Stimulated activated CD4-positive, alpha-beta T cell treated with anti-CD3 and anti-CD28 coated beads, Interleukin-1b, Interleukin-23, amount 100 ng/mL, for 24 hours (primary cell): ENCODE measurements around the gene CD34.

Source experiments
- DNase-seq, 4 experiments: peaks; one replicate each; pipeline ENCODE4 v3.0.0-alpha.2; 2020; ENCODE audit warnings: low read depth in 4 of 4, low spot score in 1 of 4

The CD34 gene

DNA sequence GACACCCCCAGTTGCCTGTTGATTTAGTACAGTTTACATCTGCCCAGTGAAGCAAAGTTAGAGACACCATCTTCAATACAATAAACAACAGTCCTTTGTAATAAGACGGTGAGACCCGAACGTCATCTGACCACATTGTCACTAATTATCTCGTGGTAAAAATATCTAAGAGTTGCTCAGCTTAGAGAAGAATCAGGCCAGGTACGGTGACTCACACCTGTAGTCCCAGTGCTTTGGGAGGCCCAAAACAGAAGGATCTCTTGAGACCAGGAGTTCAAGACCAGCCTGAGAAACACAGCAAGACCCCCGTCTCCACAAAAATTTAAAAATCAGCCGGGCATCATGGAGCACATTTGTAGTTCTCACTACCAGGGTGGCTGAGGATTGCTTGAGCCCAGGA lies 53.5 kb downstream of the CD34 start:
- no peak for DNase-seq

DNA sequence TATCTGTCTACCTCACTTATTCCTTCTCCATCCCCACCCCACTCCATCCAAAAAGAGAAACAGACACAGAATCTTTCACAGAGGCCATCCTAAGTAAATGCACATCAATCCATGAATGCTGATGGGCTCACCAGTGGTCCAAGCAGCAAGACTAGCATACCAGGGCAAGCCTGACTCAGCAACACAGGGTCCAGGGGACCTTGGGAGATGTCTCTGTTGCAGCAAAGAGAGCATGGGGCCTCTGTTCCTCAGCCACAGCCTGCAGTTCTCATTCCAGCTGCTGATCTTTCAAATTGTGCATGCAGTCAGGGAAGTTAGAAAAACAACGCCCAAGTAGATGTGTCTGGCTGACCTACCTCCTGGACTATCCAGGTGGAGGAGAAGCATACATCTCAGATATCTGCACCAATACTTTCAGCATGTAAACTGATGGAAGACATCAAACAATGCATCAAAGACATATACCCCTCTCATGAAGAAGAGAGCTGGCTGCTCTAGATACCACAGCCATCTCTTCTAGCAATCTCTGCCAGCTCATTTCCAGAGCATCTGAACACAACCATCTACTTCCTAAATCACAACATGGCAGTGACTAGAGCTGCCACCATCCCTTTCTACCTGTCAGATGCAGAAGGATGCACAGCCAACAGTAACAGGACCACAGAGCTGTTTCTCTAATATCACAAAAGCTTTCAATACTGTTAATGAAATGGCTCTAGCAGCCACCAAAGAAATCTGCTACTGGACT lies 54.5 kb downstream of the CD34 start:
- DNase-seq, result no peak

DNA sequence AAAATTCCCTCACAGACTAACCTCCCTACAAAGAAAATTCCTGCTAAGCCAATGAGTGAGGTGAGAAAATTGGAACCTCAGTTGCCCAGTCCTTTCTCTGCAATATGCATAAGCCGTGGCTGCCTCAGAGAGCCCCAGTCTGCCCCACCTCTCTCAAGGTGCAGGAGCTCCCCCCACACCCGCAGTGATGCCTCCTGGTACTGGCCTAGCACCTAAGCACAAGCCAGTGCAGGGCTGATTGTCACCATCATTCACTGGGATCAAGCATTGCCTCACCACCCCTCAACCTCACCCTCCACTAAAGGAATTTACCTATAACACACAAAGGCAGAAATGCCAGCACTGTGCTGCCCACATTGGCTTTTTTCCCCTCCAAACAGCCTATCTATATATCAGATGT lies 56.9 kb downstream of the CD34 start:
- DNase-seq, result no peak

DNA sequence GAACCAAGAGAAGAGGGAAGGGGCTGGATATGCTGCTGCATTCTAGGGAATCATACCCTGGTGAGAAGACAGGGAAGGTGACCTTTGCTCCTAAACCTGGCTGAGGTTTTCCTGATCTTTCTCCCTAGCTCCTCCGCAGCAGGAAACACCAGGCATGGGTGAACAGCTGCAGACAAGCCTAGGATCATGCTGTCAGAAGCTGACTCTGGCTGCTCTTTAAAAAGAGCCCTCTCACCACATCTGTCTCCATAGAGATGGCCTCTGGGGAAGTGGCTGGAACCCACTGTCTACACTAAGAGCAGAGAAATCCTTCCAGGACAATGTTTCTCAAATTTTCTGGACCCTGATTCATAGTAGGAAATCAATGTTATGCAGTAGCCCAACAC lies 57.6 kb downstream of the CD34 start:
- no peak for DNase-seq

DNA sequence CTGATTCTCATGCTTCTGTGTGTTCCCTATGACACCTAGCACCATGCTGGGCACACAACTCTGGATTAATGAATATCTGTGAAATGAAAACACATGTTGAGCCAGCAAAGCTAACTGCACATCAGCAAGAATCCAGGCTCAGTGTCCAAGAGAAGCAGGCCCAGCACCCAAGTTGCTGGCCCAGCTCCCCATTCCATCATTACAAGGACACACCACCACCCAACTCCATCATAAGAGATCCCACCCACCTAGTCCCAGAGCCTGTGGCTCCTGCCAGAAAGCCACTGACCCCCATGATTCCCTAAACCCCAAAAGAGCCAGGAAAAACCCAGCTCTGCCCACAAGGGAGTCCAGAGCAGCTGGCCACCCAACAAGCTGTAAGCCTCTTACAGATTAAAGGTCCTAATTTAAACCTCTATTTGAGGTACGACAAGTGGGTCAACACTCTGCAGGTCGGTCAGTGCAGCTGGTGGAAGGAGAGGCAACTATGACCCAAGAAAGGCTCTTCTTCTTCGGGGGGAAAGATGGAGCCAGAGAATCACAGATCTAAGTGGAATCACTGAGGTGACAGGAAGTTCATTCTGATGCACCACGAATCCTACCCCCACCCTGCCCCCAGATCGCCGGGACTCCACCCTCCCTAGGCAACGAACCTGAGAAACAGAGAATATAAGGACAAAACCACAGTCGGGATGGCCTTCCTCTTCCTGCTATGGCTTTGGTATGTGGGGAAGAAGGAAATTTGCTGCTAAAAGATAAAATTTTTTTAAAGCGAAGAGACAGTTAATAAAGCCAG lies 58.2 kb downstream of the CD34 start:
- DNase-seq, result no peak

DNA sequence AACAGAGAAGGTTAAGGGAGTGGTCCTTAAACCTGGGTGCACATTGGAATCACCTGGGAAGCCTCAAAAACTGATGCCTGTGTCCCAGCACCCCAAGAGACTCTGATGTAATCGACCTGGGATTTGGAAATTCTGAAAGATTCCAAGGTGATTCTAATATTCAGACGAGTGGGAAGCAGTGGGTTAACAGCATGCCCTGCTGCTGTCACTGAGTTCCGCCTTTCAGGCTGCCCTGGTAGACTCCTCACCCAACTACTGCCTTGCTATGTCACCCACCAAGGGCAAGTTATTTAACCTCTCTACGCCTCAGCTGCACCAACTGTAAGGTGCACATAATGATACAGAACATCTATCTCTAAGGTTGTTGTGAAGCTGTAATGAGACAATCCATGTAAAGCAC lies 59.2 kb downstream of the CD34 start:
- DNase-seq, result no peak

DNA sequence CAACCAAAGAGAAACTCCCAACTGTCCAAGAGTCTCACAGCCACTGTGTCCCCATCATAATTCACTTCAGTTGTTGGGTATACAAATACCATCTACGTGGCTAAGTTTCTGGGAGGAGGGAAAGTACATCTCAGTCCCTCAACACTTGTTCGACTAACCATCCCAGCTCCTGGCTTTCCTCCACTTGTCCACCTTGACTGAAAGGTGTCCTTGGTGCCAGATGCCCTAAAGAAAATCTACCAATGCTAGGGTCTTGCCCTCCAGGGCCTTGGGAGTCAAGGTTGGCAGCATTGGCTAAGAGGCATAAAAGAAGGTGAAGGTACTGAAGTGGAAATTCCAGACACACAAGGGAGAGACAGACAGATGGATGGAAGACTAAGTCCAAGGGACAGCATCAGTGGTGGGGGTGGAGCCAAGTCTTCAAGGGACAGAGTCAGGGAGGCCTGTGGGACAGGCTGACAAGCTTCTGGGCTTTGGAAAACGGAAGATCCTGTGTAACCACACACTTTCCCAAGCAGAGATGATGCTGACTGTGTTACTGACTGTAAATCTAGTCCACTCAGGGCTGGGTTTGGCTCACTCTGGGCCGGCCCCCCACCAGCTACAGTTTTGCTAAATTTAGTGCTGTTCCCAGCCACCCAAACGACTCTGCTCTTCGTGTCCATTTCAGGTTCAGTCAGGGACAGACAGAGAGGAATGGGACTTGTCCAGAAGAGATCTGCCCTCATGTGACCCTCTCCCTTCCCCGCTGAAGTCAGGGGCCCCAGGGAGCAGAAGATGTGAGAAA lies 60.1 kb downstream of the CD34 start:
- DNase-seq, result no peak

DNA sequence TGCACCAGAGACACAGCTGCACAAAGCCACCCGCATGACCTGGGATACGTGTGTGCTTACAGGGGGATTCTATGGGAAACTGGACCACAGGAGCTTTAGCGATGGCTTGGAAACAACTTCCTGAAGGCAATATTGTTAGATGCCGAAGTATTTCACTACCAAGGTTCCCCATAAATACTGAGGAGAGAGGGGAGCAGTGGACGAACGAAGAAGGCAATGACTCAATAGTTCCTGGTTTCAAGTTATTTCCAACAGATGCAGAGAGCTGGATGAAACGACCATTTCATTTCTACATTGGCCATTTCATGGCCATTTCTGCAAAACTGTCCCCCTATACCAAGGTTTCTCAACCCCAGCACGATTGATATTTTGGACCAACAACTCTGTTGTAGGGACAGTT lies 61.3 kb downstream of the CD34 start:
- no peak for DNase-seq

DNA sequence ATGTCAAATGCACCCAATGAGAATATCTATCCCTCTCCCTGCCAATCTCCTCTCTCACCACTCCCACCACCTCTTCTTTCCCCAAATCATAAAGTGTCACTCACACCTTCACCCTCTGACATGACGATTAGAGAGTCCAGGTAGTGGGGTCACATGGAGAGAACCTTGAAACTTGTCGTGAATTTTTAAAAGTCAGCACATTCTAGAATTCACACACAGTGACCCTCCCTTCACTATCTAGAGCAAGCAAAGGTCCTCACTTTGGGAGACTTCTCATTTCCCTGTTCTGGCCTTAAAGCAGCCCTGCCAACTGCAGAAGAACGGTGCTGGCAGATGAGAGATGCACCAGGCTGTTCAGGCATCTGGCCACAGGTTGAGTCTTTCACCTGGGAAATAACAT lies 61.9 kb downstream of the CD34 start:
- no peak for DNase-seq

DNA sequence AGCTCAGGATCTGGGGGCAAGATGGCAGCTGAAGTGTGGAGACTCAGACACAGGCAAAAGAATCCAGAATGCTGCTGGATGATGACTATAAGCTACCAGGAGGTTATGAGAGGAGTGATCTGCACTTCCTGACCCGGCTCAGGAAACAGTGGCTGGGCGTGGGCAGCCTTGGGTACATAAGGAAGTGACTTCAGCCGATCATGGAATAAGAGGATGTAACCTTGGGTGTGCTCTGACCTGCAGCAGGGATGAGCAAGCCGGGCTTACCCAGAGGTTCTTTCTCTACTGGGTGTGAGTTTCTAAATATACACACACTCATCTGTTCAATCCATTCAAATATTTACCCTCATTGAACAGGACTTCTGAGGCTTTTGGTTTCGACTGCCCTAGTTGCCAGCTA lies 62.7 kb downstream of the CD34 start:
- no peak for DNase-seq

DNA sequence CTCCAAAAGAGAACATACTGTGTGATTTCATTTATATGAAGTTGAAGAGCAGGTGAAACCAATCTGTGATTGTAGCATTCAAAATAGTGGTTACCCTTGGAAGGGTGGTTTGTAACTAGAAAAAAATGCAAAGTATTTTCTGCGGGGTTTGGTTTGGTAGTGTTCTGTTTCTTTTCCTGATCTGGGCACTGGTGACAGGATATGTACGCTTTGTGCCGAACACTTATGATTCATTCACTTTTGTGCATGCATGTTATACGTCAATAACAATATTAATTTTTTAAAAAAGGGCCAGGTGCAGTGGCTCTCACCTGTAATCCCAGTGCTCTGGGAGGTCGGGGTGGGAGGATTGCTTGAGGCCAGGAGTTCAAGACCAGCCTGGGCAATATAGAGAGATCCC lies 63.8 kb downstream of the CD34 start:
- no peak for DNase-seq

DNA sequence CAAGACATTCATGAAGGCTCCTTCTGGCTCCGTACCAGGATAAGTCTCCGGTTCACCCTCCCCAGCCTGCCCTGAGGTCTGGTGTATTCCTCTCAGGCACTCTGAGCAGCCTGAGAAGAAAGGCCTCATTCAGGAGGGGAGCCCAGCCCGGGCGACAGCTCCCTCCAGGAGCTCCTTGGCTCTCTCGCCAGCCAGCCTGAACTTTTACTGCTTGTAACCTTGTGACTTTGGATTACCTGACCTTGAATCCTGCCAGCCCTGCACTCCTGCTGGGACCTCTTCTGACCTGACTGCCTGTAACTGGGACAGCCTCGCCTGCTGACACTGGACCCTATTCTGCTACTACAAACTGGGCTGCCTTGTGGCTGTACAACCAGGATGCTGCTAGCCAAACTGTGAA lies 65.8 kb downstream of the CD34 start:
- no peak for DNase-seq

DNA sequence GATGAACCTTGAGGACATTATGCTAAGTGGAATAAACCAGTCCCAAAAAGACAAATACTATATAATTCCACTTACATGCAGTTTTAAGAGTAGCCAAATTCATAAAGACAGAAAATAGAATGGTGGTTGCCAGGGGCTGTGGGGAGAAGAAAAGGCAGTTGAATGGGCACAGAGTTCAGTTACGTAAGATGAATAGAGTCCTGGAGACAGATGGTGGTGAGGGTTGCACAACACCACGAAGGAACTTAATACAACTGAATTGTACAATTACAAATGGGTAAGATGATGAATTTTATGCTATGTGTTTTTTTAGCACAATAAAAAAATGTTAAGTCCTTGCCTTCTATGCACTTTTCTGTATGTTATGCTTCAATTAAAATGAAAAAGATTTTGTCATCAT lies 66.6 kb downstream of the CD34 start:
- DNase-seq, result no peak

DNA sequence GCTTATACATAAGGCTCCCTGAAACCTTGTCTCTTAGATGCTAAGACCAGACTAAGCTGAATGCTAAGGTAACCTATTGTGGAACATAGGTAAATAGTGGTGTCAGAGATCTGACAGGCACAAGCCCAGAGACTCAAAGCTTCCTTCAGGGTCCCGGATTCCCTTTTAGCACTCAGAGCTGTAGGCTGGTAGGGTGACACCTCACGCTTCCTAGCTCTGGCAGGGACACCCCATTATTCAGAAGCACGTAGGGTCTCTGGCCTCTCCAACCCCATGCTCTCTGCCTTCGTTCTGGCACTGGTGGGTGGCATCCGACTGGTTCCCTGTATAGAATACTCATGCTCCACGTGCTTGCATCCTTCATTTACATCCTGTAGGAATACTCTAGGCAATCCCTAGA lies 68.4 kb downstream of the CD34 start:
- no peak for DNase-seq

DNA sequence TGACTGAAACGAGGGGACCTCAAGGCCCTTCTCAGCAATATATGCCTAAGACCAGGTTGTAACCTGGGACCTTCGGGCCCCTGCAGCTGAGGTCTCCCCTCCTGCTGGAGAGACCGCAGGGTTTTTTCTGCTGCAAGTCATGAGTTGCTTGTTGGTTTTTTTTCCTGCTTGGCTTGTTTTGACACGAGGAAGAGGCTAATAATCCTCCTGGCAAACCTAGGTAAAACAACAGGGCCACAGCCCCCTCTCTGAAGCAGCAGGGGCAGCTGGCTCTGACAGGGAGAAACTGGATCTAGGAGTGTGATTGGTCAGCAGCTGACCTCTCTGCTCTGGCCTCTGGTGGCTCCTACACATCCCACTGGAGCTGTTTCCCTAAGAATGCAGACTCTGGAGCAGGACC lies 69.0 kb downstream of the CD34 start:
- DNase-seq, result no peak

DNA sequence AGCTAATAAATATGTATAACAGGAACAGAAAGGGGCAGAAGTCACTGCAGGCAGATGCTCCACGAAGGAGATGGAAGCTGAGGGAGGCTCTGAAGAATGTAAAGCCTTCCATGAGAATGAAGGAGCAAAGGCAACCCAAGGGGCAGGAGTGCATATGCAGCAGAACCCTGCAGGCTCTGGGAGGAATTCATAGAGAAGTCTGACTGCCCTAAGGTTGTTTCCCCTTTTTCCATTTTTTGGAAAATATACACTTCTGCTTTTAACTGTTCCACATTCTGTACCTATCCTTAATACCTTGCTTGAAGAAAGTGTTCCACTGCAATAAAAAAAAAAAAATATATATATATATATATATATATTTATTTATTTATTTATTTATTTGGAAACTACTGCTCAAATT lies 69.6 kb downstream of the CD34 start:
- no peak for DNase-seq

DNA sequence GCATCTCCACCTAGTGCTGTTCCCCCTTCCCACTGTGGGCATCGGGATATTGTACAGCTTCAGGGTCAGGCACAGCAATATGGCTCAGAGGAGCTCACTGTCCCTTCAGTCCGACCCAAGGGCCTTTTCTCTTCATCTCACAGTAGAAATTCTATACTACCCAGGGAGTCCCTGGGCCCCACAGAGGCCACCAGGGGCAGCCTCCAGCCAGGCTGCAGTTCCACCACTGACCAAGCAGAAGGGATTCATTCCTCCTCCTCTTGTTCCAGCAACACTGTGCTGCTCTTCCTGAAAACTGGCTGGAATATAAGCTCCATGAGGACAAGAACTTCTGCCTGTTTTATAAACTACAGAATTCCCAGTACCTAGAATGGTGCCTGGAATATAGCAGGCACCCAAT lies 70.5 kb downstream of the CD34 start:
- no peak for DNase-seq

DNA sequence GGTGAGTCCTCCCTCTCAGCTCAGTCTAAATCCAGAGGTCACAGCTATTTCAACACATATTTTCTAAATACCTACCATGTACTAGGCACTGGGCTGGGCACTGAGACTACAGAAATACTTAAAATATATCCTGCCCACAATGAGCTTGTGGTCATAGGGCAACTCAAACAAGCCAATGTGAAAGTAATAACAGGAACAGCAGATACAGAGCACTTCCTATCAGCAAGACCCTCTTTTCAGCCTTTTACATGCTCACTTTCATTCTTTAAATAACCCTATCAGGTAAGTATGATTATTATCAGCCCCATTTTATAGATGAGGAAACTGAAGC lies 71.9 kb downstream of the CD34 start:
- no peak for DNase-seq

DNA sequence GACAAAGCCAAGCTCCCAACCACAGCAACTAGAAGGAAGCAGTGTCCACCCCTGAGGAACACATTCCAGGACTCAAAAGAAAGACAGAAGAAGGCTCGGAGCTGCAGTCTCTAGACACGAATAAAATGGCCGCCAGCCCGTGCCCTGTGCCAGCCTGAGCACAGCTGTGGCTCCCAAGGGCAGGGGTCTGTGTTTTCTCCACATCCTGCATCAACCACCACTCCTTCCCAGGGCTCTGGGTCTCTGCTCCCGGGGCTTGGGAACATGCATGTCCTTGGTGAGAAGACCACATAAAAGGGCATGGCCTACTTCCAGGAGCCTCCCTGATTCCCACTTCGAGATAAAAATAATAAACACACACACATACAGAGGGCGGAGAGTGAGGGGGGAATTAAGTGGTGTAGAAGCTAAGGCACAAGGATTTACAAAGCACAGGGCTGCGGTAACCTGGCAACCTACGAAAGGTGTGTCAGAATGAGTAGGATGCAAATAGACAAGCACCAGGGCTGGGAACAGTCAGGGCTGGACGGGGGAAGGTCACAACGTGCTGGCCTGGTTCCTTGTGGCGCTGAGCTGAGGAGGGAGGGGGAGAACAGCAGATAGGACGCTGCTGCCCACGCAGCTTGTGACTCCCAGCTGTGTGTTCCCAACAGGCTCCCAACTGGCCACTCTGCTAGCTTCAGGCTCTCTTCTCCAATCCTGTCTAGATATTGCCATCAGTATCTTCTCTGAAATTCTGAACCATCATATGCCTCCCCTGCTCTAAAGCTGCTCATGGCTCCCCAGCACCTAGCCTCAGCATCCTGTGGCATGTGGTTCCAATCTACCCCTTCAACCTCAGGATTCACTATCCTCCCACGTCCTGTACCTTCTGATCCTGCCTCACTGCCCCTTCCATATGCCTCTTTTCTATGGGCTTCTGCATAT lies 72.5 kb downstream of the CD34 start:
- DNase-seq, result no peak

DNA sequence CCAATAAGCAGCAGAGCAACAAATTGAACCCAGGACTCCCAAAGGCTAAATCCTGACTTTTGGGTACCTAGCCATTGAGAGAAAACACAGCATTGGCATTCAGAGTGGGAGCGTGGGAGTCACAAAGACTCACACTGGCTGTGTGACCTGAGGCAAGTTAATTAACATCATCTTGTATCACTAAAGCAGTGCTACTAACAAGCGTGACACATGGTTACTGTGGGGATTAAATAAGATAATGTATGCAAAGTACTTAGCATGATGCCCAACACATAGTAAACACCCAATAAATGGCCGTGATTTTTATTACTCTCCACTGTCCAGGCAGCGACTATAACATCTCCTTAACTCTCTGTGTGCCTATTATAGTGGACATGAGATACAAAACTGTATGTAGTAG lies 73.3 kb downstream of the CD34 start:
- no peak for DNase-seq
